ENCODE data around the gene CCNC. TPM values are rescaled to one million over a fixed set of nuclear protein-coding genes. Genes with fewer than 3 reads are reported as not detected.
A peak's percentile ranks its signal among the peaks of the same experiment; 100 is the strongest.

CCNC gene
- total RNA-seq, 1 donor from 2014 or later, result 74.5 TPM

- H3K4me3 Mint-ChIP-seq (ENCODE audit: low read depth), result no peak overlapping the region
- peaks cover 7% of the 10 kb centered on the region for H3K36me3 Mint-ChIP-seq (ENCODE audit: insufficient read depth)
- H3K9me3 Mint-ChIP-seq (ENCODE audit: low read depth), result no peaks in the 10 kb centered on the region
- TF ChIP-seq CTCF (IDR thresholded peaks at IDR 0.05; ENCODE audit: unreplicated experiment), result no peak
- no peaks in the 10 kb centered on the region for H3K27me3 Mint-ChIP-seq
- no peak for DNase-seq (ENCODE audit: low spot score, unreplicated experiment)
- peaks cover 19% of the 10 kb centered on the region for H3K4me1 Mint-ChIP-seq (ENCODE audit: low read depth)
- H3K27ac Mint-ChIP-seq, result peak overlapping the region; percentile 21
Measured at GRCh38 chr6:99563056-99563723, 5.3 kb downstream of the CCNC start.

GRCh38 chr6:99560668-99561067, 7.8 kb downstream of the CCNC start:
- peaks cover 21% of the 10 kb centered on the region for H3K36me3 Mint-ChIP-seq (ENCODE audit: insufficient read depth)
- no peaks in the 10 kb centered on the region for H3K9me3 Mint-ChIP-seq (ENCODE audit: low read depth)
- DNase-seq (ENCODE audit: low spot score, unreplicated experiment), result no peak
- no peak overlapping the region for H3K4me3 Mint-ChIP-seq (ENCODE audit: low read depth)
- H3K27ac Mint-ChIP-seq, result peak overlapping the region; percentile 3
- H3K4me1 Mint-ChIP-seq (ENCODE audit: low read depth), result peaks cover 5% of the 10 kb centered on the region
- no peak for TF ChIP-seq CTCF (IDR thresholded peaks at IDR 0.05; ENCODE audit: unreplicated experiment)
- no peaks in the 10 kb centered on the region for H3K27me3 Mint-ChIP-seq

GRCh38 chr6:99559057-99559456, 9.4 kb downstream of the CCNC start:
- H3K27me3 Mint-ChIP-seq, result no peaks in the 10 kb centered on the region
- TF ChIP-seq CTCF (IDR thresholded peaks at IDR 0.05; ENCODE audit: unreplicated experiment), result no peak
- H3K36me3 Mint-ChIP-seq (ENCODE audit: insufficient read depth), result peaks cover 29% of the 10 kb centered on the region
- peaks cover 3% of the 10 kb centered on the region for H3K9me3 Mint-ChIP-seq (ENCODE audit: low read depth)
- H3K4me3 Mint-ChIP-seq (ENCODE audit: low read depth), result no peak overlapping the region
- peaks cover 3% of the 10 kb centered on the region for H3K4me1 Mint-ChIP-seq (ENCODE audit: low read depth)
- no peak overlapping the region for H3K27ac Mint-ChIP-seq
- no peak for DNase-seq (ENCODE audit: low spot score, unreplicated experiment)

- H3K27me3 Mint-ChIP-seq, result no peaks in the 10 kb centered on the region
- no peak for DNase-seq (ENCODE audit: low spot score, unreplicated experiment)
- no peak for TF ChIP-seq CTCF (IDR thresholded peaks at IDR 0.05; ENCODE audit: unreplicated experiment)
- H3K9me3 Mint-ChIP-seq (ENCODE audit: low read depth), result peaks cover 3% of the 10 kb centered on the region
- peaks cover 29% of the 10 kb centered on the region for H3K36me3 Mint-ChIP-seq (ENCODE audit: insufficient read depth)
- H3K4me3 Mint-ChIP-seq (ENCODE audit: low read depth), result no peak overlapping the region
- H3K27ac Mint-ChIP-seq, result no peak overlapping the region
- no peaks in the 10 kb centered on the region for H3K4me1 Mint-ChIP-seq (ENCODE audit: low read depth)
Measured at GRCh38 chr6:99553888-99554287, 14.6 kb downstream of the CCNC start.

GRCh38 chr6:99550046-99550748, 18.3 kb downstream of the CCNC start:
- Mint-ChIP-seq H3K9me3 (ENCODE audit: low read depth) (peaks cover 2% of the 10 kb centered on the region), H3K4me1 (ENCODE audit: low read depth) (no peaks in the 10 kb centered on the region), H3K4me3 (ENCODE audit: low read depth) (no peak overlapping the region), H3K36me3 (ENCODE audit: insufficient read depth) (peaks cover 26% of the 10 kb centered on the region), H3K27ac (no peak overlapping the region), H3K27me3 (no peaks in the 10 kb centered on the region)
- DNase-seq (ENCODE audit: low spot score, unreplicated experiment), result no peak
- no peak for TF ChIP-seq CTCF (IDR thresholded peaks at IDR 0.05; ENCODE audit: unreplicated experiment)
